Endothelial cell of umbilical vein (primary cell): ENCODE results near the gene HIF1AN.

Experiments used
- CTCF ChIP-seq, 2 donors: IDR thresholded peaks; 1 replicate in 1 of 2; 2 replicates in 1 of 2; pipeline ENCODE4 v1.5.1; 2011; ENCODE audit warnings: low read length in 2 of 2, mild to moderate bottlenecking in 2 of 2, moderate library complexity in 2 of 2, control low read depth in 1 of 2, inconsistent platforms in 1 of 2, low read depth in 1 of 2; ENCODE audit not compliant: insufficient read depth in 1 of 2; ENCODE audit errors: extremely low read depth in 1 of 2
- EZH2 ChIP-seq: IDR thresholded peaks from 2 replicates; pipeline ENCODE4 v1.6.1; 2012; ENCODE audit warnings: borderline replicate concordance, low read depth, mild to moderate bottlenecking, moderate library complexity, low read length, inconsistent platforms; ENCODE audit not compliant: severe bottlenecking
- GATA2 ChIP-seq: IDR thresholded peaks from 2 replicates; pipeline ENCODE4 v1.7.0; 2011; ENCODE audit warnings: low read depth, mild to moderate bottlenecking, moderate library complexity, mixed read lengths, low read length; ENCODE audit not compliant: insufficient read length, insufficient read depth
- POLR2A ChIP-seq: IDR thresholded peaks from 2 replicates; pipeline ENCODE4 v1.6.1; 2012; ENCODE audit warnings: low read depth, mild to moderate bottlenecking, control low read depth, low read length
- POLR2AphosphoS5 ChIP-seq: IDR thresholded peaks from 2 replicates; pipeline ENCODE4 v1.6.1; 2012; ENCODE audit warnings: low read depth, mild to moderate bottlenecking, control low read depth, low read length, moderate library complexity; ENCODE audit not compliant: insufficient read depth
- TF ChIP-seq, protein P1 (sequence below): IDR thresholded peaks from 2 replicates; pipeline ENCODE4 v1.6.1; 2011; ENCODE audit not compliant: insufficient read depth, insufficient read length

DNA sequence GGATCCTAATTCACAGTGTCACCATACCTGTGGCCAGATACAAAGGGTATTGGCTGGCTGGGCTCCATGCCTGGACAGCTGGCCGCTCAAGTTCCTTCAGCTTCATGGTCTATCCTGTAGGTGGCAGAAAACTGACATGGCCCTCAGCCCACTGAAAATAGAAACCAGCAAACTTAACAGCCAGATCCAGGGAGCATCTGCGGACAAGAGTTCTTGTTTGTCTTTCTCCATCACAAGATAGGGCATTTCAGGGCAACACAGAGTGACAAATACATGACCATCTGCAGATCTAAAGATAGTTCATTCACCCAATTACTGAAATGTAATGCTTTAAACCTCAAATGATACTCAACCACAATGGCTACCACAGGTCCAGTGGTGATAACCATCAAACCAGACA is 18.9 kb upstream of the HIF1AN start:
- peak in 1 of 2 donors; percentile 17 for TF ChIP-seq CTCF (IDR thresholded peaks at IDR 0.05; ENCODE audit: extremely low read depth in 1 of 2, insufficient read depth in 1 of 2, low read depth in 1 of 2, low read length in 2 of 2)
- TF ChIP-seq POLR2AphosphoS5, result no peak
- no peak for TF ChIP-seq EZH2
- no peak for TF ChIP-seq GATA2
- TF ChIP-seq POLR2A, result no peak
- TF ChIP-seq, protein P1, sequence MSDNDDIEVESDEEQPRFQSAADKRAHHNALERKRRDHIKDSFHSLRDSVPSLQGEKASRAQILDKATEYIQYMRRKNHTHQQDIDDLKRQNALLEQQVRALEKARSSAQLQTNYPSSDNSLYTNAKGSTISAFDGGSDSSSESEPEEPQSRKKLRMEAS, result no peak
